Activated CD4-positive, alpha-beta memory T cell treated with anti-CD3 and anti-CD28 coated beads for 36 hours (primary cell): ENCODE results near the gene CLCN2. TPM values are rescaled to one million over a fixed set of nuclear protein-coding genes. Genes with fewer than 3 reads are reported as not detected.

Source experiments
- CTCF ChIA-PET: fragments of 350-600 bp; sonication (Branson Sonifier 250); formaldehyde crosslinking; loops from one replicate; lab custom pipeline; 2021; ENCODE audit warnings: antibody characterized with exemption, inconsistent platforms; lab: Charles Lee
- POLR2A ChIA-PET: fragments of 350-600 bp; sonication (Branson Sonifier 250); formaldehyde crosslinking; loops from one replicate; lab custom pipeline; 2021; ENCODE audit warnings: antibody characterized with exemption; lab: Charles Lee
- DNase-seq: peaks from one replicate; pipeline ENCODE4 v3.0.0-alpha.2; 2020
- H3K27ac Mint-ChIP-seq: one replicate; pipeline ENCODE4 v1.8.0; 2021; ENCODE audit warnings: mixed read lengths
- H3K27me3 Mint-ChIP-seq: one replicate; pipeline ENCODE4 v1.8.0; 2021; ENCODE audit warnings: mixed read lengths
- H3K36me3 Mint-ChIP-seq: one replicate; pipeline ENCODE4 v1.8.0; 2021; ENCODE audit warnings: mixed read lengths
- H3K4me1 Mint-ChIP-seq: one replicate; pipeline ENCODE4 v1.8.0; 2021; ENCODE audit warnings: low read depth, mixed read lengths
- H3K4me3 Mint-ChIP-seq: one replicate; pipeline ENCODE4 v1.8.0; 2021; ENCODE audit warnings: mild to moderate bottlenecking, mixed read lengths
- H3K9me3 Mint-ChIP-seq: one replicate; pipeline ENCODE4 v1.8.0; 2021; ENCODE audit warnings: mixed read lengths
- intact Hi-C: fragments of 100-400 bp; cut with micrococcal nuclease; formaldehyde crosslinking; loops from one replicate; pipeline ENCODE4 v1.15.1; 2023
- total RNA-seq, 2 experiments: library from RNA; stranded (reverse); gene quantifications; one replicate each; pipeline ENCODE4 v1.2.3, GENCODE V29; 2021

Gene CLCN2
- total RNA-seq, 2 experiments from 2014 or later = 3.2 to 3.7 TPM

DNA sequence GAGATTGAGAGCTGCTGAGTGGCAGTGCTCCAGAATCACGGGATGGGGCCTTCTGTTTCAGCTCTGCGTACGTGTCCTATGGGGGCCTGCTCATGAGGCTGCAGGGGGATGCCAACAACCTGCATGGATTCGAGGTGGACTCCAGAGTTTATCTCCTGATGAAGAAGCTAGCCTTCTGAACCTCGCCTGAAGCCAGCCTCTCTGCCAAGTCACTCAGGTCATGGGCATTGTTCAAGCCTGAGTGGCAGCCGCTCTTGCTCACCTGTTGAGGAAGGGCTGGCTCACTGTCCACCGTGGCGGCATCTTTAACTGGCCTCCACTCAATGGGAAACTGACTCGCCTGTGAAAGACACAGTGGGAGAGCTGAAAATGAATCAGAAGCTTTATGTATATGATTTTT lies 6.7 kb upstream of the CLCN2 start:
- H3K27me3 Mint-ChIP-seq = no peaks in the 10 kb centered on the region
- H3K27ac Mint-ChIP-seq = peak overlapping the region; percentile 0
- H3K36me3 Mint-ChIP-seq = peaks cover 44% of the 10 kb centered on the region
- H3K9me3 Mint-ChIP-seq = no peaks in the 10 kb centered on the region
- H3K4me3 Mint-ChIP-seq = no peak overlapping the region
- ChIA-PET CTCF (interaction anchor here (1.1 to 3.3 kb wide), 4 partner anchors 23 to 176 kb away, joined by 3 to 21 read pairs (median 3); no protein-coding TSS in a partner anchor), POLR2A (interaction anchor here (0.6 kb wide), 1 partner anchor 506 kb away, joined by 4 read pairs; no protein-coding TSS in a partner anchor)
- H3K4me1 Mint-ChIP-seq = peaks cover 32% of the 10 kb centered on the region
- no peak for DNase-seq
- intact Hi-C loops = no loop called here

DNA sequence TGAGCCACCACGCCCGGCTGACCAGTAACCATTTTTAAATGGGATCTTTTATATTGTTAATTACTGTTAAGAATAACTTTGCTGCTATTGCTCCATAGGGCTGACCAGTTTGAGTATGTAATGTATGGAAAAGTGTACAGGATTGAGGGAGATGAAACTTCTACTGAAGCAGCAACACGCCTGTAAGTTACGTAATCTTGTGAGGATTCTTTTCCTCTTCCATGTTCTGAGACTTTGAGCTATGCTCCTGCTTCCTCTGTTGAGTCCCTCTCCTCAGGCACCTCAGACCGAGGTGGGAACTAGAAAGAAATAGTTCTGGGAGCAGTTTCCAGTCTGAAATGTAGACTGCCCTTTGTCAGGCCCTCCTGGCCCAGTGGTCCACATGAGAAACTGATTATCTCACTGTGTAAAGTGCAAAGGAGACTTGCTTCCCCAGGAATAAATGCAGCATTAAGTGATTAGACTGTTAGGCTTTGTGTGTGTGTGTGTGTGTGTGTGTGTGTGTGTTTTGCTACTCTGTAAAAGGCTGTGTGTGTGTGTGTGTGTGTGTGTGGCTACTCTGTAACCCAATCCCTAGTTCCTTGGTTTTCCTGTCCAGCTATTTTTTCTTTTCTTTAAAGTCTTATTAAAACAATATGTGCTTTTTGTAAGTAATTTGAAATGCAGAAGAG lies 5.3 kb upstream of the CLCN2 start:
- Mint-ChIP-seq H3K36me3 (peaks cover 45% of the 10 kb centered on the region), H3K9me3 (no peaks in the 10 kb centered on the region), H3K4me1 (peaks cover 32% of the 10 kb centered on the region), H3K4me3 (no peak overlapping the region), H3K27me3 (no peaks in the 10 kb centered on the region), H3K27ac (no peak overlapping the region)
- no peak for DNase-seq
- CTCF ChIA-PET = interaction anchor here (1.2 kb wide), 1 partner anchor 21 kb away, joined by 3 read pairs; no protein-coding TSS in a partner anchor
- intact Hi-C loops = no loop called here
- POLR2A ChIA-PET = no interaction called here

DNA sequence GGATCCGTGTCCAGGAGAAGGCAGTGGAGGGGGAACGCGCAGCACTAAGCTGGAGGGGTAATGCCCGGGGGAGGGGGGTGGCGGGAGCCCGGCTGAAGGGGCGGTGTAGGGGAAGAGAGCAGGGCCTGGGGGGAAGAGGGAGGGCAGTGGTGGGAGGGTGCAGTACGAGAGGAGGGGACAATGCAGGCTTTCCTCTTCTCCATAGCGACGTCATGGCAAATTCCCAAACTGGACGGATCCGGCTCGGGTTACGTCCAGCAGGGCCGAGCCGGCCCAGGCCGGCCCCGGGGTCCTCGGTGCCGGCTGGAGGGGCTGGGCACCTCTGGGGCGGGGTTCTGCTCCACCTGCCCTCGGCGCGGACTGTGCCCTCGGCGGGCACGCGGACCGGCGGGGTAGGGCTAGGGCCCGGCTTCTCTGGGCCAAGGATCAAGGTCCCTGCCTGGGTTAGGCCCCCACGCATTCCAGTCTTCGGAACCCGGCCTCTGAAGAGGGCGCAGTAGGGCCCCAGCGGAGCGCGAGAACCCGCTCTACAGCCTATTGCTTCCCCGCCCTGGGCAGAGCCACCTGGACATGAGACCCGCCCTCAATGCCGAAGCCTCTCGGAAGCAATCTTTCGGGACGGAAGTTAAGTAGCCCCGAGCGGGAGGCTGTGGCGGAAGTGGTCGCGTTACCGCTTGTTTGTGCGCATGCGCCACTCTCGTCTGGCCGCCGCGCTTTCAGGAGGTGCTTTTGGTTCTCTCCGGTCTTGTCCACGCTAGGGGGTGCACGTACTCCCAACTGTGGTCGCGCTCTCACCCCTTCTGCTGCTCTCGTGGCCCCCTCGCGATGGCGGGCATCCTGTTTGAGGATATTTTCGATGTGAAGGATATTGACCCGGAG lies 1.5 kb upstream of the CLCN2 start:
- ChIA-PET POLR2A (interaction anchor here (0.7 to 1.3 kb wide), 4 partner anchors 14 to 61 kb away, joined by 3 to 4 read pairs (median 3); no protein-coding TSS in a partner anchor), CTCF (interaction anchor here (1.0 to 2.4 kb wide), 8 partner anchors 9 to 198 kb away, joined by 3 to 8 read pairs (median 5); partner anchors contain the start of genes ABCF3 and EPHB3)
- peaks cover 30% of the 10 kb centered on the region for H3K4me1 Mint-ChIP-seq
- peak overlapping the region; percentile 94 for H3K27ac Mint-ChIP-seq
- intact Hi-C loops = loop anchor here (1.0 to 5.0 kb wide), 9 partner anchors 28 to 450 kb away; partner anchors contain the start of genes EEF1AKMT4, EIF4G1, MAGEF1 and PSMD2
- peaks cover 29% of the 10 kb centered on the region for H3K36me3 Mint-ChIP-seq
- peak overlapping the region; percentile 96 for H3K4me3 Mint-ChIP-seq
- DNase-seq = peak; percentile 98
- no peaks in the 10 kb centered on the region for H3K27me3 Mint-ChIP-seq
- H3K9me3 Mint-ChIP-seq = no peaks in the 10 kb centered on the region

DNA sequence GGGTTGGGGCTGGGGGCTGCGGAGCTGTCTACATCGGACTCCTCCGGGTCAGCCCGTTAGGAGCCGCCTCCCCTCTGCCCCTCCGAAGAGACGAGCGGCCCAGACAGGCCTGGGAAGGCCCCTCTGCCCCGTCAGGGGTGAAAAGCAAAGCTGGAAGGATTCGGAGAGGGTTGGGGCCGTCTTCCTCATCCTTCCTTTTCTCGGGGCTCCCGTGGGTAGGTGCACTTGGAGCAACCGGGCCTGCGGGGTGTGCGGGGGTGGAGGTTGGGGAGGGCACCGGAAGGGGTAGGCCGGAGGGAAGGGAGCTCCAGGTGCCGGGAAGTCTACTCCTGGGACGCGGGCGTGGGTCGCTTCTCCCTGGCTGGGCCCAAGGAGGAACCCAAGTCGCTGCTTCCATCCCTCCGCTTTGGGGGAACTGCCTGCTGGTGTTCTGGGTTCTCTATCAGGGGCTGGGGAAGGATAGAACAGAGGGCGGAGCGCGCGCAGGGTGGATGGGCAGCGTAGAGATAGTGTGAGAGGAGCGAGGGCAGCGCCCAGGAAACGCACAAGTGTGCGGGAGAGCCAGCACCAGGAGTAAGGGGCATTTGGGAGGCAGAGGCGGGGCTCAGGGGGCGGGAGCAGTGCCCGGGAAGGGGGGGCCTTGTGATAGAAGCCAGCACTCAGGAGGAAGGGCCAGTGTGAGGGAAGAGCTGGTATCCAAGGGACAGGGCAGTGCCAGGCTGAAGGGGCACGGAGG lies 695 bp upstream of the CLCN2 start:
- Mint-ChIP-seq H3K4me3 (peak overlapping the region; percentile 96), H3K4me1 (peaks cover 27% of the 10 kb centered on the region), H3K27ac (peak overlapping the region; percentile 94), H3K27me3 (no peaks in the 10 kb centered on the region), H3K9me3 (no peaks in the 10 kb centered on the region), H3K36me3 (peaks cover 24% of the 10 kb centered on the region)
- CTCF ChIA-PET = interaction anchor here (1.0 to 2.4 kb wide), 6 partner anchors 8 to 199 kb away, joined by 3 to 8 read pairs (median 4); partner anchors contain the start of genes ABCF3 and EPHB3
- DNase-seq = peak; percentile 67
- intact Hi-C loops = loop anchor here (1.0 to 5.0 kb wide), 6 partner anchors 63 to 451 kb away; partner anchors contain the start of genes EEF1AKMT4, MAGEF1, PSMD2 and VPS8
- POLR2A ChIA-PET = interaction anchor here (1.1 to 1.3 kb wide), 4 partner anchors 14 to 350 kb away, joined by 3 to 4 read pairs (median 4); partner anchors contain the start of gene MAGEF1

DNA sequence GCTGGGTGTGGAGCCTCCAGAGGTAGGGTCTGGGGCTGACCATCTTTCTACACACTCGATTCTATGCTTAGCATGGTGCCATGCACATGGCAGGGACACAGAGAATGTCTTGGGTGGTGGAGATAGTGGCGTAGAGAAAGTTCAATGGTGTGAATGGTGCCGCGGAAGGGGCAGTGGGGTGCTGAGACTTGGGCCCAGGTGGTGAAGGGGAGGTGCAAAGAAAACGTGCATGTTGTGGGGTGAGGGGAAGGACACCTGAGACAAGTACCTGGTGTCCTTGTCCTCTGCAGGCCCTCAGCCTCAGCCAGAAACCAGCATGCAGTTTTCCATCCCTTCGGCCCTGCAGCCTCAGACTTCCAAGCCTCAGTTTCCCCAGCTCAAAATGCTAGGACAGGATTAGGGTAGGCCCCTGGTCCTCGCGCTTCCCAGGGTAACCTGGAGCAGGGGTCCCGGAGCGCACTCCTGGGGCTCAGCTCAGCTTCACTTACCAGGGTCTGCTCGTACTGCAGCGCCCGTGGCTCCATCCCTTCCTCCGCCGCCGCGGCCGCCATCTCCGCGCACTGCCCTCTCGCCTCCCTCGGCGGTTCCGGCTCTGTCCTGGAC lies 375 bp downstream of the CLCN2 start:
- Mint-ChIP-seq H3K27ac (peak overlapping the region; percentile 66), H3K4me3 (peak overlapping the region; percentile 78), H3K36me3 (peaks cover 17% of the 10 kb centered on the region), H3K4me1 (peaks cover 21% of the 10 kb centered on the region), H3K27me3 (no peaks in the 10 kb centered on the region), H3K9me3 (no peaks in the 10 kb centered on the region)
- POLR2A ChIA-PET = interaction anchor here (1.1 to 1.3 kb wide), 2 partner anchors 41 to 351 kb away, joined by 3 to 4 read pairs; partner anchors contain the start of gene MAGEF1
- no peak for DNase-seq
- CTCF ChIA-PET = interaction anchor here (1.4 to 2.4 kb wide), 2 partner anchors 11 to 153 kb away, joined by 4 to 8 read pairs; no protein-coding TSS in a partner anchor
- intact Hi-C loops = loop anchor here (5.0 kb wide), 1 partner anchor 351 kb away; the partner anchor contains the start of gene MAGEF1

DNA sequence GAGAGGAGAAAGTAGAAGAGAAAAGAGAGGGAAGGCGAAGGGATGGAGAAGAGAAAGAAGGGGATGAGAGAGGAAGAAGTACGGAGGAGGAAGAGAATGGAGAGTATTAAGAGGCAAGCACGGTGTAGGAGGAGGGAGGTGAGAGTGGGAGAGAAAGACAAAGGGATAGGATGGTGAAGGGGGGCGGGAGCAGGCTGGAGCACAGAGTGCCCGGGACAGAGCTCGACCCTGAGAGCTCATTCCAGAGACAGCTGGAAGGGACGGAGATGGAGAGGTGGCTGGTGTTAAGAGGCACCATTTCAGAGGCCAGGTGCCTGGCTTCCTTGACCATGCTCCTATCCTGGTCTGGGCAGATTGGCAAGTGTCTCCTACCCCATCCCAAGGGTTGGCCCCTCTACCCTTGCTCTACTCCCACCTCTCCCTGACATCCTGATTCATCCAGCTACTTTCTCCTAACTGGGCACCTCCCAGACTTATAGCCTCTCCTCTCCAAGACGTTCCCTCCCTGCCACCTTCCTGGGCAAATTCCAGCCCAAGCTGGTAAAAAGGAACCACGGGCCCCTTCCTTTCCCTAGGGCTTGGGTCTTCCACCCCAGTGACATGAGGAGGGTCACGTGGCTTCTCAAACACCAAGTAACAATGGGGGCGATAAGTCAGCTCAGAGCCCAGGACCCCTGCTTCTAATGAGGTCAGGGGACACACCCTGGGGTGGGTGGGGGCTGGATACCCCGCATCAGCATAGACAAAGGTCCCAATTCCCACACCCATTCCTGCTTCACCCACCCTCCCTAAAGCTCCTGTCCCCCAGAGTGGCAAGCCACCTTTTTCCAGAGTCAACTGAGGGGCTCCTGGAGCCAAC lies 1.1 kb downstream of the CLCN2 start:
- intact Hi-C loops = loop anchor here (5.0 kb wide), 1 partner anchor 352 kb away; the partner anchor contains the start of gene MAGEF1
- Mint-ChIP-seq H3K27me3 (no peaks in the 10 kb centered on the region), H3K4me1 (peaks cover 19% of the 10 kb centered on the region), H3K9me3 (no peaks in the 10 kb centered on the region), H3K27ac (peak overlapping the region; percentile 66), H3K4me3 (peak overlapping the region; percentile 78), H3K36me3 (peaks cover 13% of the 10 kb centered on the region)
- no peak for DNase-seq
- ChIA-PET POLR2A (no interaction called here), CTCF (interaction anchor here (0.8 to 2.4 kb wide), 3 partner anchors 11 to 153 kb away, joined by 3 to 8 read pairs (median 4); no protein-coding TSS in a partner anchor)

DNA sequence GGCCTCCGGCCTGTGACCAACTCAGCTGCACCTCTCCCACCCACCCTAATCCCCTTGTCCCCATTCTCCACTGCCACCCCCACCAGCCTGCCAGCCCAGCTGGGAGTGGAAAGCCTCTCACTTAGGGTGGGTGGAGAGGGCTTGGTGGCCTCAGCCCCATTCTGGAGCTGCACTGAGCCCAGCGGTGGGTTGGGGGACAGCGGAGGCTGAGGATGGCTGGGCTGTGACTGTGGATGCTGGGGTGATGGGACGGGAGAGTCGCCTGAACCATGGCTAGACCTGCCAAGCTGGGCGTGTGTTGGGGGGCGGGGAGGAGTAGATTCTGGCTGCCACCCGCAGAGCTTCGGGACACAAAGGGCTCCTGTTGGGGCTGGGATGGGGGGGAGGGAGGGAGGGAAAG lies 1.8 kb downstream of the CLCN2 start:
- Mint-ChIP-seq H3K36me3 (peaks cover 6% of the 10 kb centered on the region), H3K27ac (no peak overlapping the region), H3K27me3 (no peaks in the 10 kb centered on the region), H3K4me3 (no peak overlapping the region), H3K9me3 (no peaks in the 10 kb centered on the region), H3K4me1 (peaks cover 12% of the 10 kb centered on the region)
- ChIA-PET POLR2A (no interaction called here), CTCF (interaction anchor here (0.8 kb wide), 1 partner anchor 11 kb away, joined by 3 read pairs; no protein-coding TSS in a partner anchor)
- intact Hi-C loops = loop anchor here (5.0 kb wide), 1 partner anchor 353 kb away; the partner anchor contains the start of gene MAGEF1
- DNase-seq = no peak

DNA sequence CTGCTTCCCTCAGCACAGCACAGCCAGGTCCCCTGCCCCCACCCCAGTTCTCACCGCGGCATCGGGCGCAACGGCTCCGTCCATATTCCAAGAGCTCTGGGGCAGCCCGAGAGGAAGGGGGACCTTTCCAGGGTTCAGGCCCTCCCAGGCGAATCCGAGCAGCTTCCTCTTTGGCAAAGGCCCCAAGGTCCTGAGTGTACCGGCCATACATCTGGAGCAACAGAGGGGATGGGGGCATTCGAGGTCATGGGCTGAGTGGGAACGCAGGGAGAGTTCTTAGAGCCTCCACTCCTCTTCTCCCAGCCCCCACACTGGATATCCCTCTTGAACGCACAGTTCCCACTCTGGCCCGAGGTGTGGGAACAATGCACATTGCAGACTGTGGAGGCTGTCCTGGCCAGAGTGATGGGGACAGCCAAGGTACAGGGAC lies 2.5 kb downstream of the CLCN2 start:
- CTCF ChIA-PET = interaction anchor here (1.2 kb wide), 1 partner anchor 13 kb away, joined by 3 read pairs; no protein-coding TSS in a partner anchor
- Mint-ChIP-seq H3K4me1 (peaks cover 7% of the 10 kb centered on the region), H3K9me3 (no peaks in the 10 kb centered on the region), H3K27me3 (no peaks in the 10 kb centered on the region), H3K27ac (no peak overlapping the region), H3K4me3 (no peak overlapping the region), H3K36me3 (peaks cover 3% of the 10 kb centered on the region)
- intact Hi-C loops = no loop called here
- POLR2A ChIA-PET = no interaction called here
- DNase-seq = no peak

DNA sequence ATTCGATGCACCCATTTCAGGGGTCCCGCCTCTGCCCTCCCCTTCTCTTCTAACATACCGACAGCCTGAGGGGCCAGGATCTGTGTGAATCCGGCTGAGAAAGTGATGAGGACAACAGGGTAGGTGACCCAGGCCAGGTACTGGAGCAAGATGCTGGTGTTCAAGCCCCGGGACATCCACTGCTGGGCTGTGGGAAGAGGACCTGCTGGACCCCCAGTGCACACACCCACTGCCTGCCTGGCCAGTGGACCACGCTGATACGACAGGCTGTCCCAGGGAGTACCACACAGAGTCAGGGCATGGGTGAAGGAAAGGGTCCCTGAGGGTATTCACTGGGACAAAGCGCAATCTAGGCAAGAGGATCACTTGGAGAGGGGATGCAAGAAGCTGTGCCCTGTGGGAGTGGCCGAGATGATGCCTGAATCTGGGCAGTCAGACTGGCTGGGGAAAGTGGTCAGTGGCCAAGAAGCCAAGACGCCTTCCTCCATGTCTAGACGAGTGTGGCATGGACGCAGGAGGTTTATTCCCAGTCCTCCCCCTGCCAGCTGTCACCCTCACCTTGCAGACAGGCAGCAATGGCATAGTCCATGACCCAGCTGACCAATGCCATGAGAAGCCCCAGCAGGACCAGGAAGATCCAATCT lies 3.2 kb downstream of the CLCN2 start:
- intact Hi-C loops = no loop called here
- CTCF ChIA-PET = interaction anchor here (1.2 kb wide), 1 partner anchor 13 kb away, joined by 3 read pairs; no protein-coding TSS in a partner anchor
- no peak overlapping the region for H3K4me3 Mint-ChIP-seq

More for the DNA sequence above, 3.2 kb downstream of the CLCN2 start:
- peaks cover 6% of the 10 kb centered on the region for H3K4me1 Mint-ChIP-seq
- POLR2A ChIA-PET = no interaction called here
- DNase-seq = no peak
- H3K36me3 Mint-ChIP-seq = peaks cover 2% of the 10 kb centered on the region
- no peaks in the 10 kb centered on the region for H3K9me3 Mint-ChIP-seq
- H3K27ac Mint-ChIP-seq = no peak overlapping the region
- no peaks in the 10 kb centered on the region for H3K27me3 Mint-ChIP-seq
